DMS153 treated with DMSO at 0.1 percent for 48 hours (cell line): ENCODE results near the gene PKNOX1.
"Not testable (repeated sequence)": the region's sequence is repeated elsewhere in the genome, so short reads cannot be mapped to it uniquely, and the experiment has no call there.

Experiments
- DNase-seq: peaks from one replicate; lab custom pipeline; 2025; ENCODE audit not compliant: unreplicated experiment; lab: John Stamatoyannopoulos, UW

Gene PKNOX1

DNA sequence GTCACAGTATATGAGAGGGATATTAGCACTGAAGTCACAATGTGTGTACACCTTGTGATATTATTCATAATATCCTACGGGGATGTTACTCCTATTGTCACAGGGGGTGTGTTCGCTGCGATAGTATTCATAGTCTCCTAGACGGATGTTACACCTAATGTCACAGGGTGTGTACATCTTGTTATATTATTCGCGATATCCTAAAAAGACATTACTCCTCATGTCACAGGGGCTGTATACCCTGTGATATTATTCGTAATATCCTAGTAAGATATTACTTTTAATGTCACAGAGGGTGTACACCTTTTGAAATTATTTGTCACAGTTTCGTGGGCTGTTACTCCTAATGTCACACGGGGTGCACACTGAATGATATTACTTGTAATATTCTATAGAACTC is 23.2 kb upstream of the PKNOX1 start:
- not testable (repeated sequence) for DNase-seq

DNA sequence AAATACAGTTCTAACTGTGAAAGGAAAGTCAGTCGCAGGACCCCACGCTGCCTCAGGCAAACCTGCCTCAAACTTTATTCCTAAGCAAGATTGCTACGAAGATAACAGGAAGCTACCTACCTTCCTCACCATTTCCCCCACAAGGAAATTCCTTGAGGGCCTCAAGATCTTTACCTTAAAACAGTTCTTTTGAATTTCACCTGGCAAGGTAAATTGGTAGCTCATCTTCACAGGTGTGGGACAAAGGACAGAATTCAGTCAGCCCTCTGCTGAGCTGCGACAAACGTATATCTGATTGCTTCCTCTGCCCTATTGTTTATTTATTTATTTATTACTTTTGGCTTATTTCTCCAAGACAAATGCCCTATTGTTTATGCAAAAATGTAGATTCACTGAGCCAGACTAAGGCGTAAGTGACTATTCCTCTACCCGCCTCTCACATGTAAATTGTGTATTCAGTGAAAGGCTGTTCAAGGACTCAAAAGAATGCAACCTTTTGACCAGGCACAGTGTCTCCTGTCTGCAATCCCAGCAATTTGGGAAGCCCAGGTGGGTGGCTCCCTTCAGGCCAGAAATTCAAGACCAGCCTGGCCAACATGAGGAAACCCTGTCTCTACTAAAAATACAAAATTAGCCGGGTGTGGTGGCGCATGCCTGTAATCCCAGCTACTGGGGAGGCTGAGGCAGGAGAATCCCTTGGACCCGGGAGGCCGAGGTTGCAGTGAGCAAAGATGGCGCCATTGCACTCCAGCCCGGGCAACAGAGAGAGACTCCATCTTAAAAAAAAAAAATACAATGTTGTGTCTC is 17.3 kb upstream of the PKNOX1 start:
- DNase-seq = no peak

DNA sequence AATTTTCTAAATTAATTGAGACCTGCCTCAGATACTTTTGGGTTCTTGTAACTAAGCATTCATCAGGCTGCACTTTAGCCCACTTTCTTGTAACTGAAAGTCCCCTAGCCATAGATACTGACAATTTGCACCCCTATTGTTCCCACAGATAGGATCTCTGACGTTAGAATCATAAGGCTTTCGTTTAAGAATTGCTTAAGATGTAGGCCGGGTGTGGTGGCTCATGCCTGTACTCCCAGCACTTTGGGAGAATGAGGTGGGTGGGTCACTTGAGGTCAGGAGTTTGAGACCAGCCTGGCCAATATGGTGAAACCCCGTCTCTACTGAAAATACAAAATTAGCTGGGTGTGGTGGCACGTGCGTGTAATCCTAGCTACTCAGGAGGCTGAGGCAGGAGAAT is 16.2 kb upstream of the PKNOX1 start:
- DNase-seq = not testable (repeated sequence)

DNA sequence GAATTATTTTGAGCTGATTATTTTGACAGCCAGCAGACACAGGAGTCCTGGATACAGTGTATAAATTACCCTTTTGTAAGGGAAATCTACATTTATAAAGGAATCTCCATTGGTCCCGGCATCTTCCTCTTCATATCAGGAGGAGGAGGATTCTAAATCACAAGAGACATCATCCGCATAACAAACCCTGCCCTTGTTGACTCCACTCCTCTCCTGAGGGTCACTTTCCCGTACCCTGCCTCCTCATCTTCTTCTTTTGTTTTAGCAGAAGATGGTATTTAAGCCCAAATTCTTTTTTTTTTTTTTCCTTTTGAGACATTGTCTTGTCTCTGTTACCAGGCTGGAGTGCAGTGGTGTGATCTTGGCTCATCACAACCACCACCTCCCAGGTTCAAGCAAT is 14.6 kb upstream of the PKNOX1 start:
- DNase-seq = no peak

DNA sequence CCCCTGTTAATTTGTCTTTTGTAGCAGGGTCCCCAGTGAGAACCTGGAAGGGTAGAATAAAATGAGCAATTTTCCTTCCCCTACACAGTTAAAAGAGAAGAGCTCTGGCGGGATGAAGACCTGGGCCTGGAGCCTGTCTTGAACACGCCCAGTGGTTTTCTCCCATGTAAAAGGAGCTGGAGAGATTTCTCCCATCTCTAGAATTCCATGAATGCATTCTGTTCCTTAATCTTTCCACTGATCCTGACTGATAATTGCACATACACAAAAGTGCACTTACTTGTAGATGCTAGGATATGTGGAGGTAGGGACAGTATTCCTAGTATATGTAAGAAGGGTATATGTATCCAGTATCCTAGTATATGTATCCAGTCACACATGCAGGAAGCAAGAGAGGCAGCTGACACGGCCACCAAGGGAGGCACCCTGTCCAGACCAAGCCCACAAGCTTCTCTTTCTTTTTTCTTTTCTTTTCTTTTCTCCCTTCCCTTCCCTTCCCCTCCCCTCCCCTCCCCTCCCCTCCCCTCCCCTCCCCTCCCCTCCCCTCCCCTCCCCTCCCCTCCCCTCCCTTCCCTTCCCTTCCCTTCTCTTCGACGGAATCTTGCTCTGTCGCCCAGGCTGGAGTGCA is 11.9 kb upstream of the PKNOX1 start:
- DNase-seq = no peak

DNA sequence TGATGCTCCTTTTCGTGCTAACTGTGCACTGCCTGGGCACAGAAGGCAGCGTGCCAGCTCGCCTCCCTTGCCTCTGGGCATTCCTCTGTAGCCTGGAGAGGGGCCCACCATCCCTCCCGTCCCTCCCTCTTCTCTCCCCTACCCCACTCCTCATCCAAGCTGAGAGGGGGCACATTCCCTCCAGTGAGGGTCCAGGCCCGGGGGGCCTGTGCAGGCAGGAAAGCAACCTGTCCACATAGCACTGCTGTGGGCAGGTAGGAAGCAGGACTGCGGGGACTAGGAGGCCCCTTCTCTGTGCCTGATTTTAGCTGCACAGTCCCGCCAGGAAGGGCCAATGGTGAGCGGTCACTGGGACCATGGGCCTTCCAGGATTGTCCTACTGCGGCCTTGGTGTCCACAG is 10.3 kb upstream of the PKNOX1 start:
- DNase-seq = no peak

DNA sequence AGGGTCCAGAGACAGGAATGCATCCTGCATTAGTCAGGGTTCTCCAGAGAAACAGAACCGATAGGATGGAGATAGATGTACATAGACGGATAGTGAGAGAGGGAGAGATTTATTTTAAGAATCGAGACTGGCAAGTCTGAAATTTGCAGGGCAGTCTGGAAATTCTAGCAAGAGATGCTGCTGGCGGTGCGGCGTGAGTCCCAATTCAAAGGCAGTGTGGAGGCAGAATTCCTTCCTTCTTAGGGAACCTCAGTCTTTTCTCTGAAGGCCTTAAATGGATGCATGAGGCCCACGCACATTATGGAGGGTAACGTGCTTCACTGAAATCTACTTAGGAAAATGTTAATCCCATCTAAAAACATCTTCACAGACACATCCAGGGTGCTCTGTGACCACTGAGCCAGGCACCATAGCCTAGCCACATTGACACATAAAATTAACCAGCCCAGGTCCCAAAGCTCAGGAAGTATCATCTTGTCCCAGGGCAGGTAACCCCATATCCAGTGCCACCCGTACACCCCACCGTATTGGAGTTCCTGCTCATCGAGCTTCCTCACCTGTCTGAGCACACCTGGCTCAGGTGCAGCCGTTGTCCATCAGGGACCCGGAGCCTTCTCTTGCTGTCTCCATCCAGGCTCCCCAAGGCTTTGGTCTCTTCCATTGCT is 9.7 kb upstream of the PKNOX1 start:
- no peak for DNase-seq

DNA sequence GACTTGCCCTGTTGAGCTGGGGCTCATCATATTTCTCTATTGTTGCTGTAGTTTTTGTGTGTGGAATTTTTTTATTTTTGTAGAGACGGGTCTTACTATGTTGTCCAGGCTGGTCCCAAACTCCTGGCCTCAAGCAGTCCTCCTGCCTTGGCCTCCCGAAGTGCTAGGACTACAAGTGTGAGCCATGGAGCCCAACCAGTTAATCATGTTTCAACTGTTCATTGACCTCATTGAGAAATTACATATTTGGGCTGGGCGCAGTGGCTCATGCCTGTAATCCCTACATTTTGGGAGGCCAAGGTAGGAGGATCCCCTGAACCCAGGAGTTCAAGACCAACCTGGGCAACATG is 9.2 kb upstream of the PKNOX1 start:
- no peak for DNase-seq

DNA sequence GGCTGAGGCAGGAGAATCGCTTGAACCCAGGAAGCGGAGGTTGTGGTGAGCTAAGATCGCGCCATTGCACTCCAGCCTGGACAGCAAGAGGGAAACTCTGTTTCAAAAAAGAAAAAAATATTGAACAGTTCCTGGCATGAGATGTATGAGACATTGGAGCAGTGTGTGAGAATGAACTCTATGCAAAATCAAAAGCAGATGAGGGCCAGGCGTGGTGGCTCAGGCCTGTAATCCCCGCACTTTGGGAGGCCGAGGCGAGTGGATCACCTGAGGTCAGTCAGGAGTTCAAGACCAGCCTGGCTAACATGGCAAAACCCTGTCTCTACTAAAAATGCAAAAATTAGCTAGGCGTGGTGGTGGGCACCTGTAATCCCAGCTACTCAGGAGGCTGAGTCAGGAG is 6.7 kb upstream of the PKNOX1 start:
- not testable (repeated sequence) for DNase-seq

DNA sequence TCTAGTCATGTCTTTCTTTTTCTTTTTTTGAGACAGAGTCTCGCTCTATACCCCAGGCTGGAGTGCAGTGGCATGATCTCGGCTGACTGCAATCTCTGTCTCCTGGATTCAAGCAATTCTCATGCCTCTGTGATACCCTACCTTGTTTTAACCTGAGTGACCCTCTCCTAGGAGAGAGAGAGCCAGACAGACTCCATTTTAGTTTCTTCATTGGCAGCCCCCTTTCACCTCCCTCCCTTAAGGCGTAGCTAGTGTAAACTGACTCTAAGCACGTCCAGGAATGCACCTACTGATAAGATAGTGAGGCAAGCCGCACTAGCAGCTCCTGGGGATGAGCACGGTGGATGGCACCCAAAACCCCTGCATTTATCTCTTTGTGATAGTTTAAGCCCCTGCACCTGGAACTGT is 5.2 kb upstream of the PKNOX1 start:
- no peak for DNase-seq

DNA sequence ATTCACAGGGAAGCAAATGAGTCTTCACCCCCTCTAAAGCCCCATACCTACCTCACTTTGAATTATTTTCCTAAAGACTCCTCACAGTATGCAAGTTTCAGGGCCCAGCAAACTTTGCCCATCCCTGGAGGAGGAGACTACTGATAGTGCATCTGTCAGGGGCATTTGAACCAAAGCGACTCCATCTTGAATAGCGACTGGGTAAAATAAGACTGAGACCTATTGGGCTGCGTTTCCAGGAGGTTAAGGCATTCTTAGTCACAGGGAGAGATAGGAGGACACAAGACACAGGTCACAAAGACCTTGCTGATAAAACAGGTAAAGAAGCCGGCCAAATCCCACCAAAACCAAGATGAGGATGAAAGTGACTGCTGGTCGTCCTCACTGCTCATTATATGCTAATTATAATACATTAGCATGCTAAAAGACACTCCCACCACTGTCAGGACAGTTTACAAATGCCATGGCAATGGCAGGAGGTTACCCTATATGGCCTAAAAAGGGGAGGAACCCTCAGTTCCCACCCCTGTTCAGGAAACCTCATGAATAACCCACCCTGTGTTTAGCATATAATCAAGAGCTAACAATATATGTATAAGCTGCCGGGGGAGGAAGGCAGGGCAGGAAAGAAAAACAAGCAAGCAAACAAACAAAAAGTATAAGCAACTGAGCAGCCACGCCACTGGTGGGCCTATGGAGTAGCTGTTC is 3.3 kb upstream of the PKNOX1 start:
- no peak for DNase-seq

DNA sequence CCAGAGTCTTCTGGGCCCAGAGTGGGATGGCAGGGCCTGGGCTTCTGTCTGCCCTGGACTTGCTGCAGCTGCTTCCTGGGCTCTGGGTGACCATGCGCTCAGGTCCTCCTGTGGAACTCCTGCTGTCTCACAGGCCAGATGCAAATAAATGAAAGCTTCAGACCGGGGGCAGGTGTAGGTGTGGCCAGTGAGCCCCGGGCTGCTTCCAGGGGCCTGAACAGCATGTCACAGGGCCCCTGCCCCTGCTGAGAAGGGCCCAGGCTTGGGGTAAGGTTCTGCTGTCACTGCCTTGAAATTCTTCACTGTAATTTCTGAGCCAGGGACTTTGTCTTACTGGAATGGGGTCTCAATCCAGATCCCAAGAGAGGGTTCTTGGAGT is 2.5 kb upstream of the PKNOX1 start:
- no peak for DNase-seq

DNA sequence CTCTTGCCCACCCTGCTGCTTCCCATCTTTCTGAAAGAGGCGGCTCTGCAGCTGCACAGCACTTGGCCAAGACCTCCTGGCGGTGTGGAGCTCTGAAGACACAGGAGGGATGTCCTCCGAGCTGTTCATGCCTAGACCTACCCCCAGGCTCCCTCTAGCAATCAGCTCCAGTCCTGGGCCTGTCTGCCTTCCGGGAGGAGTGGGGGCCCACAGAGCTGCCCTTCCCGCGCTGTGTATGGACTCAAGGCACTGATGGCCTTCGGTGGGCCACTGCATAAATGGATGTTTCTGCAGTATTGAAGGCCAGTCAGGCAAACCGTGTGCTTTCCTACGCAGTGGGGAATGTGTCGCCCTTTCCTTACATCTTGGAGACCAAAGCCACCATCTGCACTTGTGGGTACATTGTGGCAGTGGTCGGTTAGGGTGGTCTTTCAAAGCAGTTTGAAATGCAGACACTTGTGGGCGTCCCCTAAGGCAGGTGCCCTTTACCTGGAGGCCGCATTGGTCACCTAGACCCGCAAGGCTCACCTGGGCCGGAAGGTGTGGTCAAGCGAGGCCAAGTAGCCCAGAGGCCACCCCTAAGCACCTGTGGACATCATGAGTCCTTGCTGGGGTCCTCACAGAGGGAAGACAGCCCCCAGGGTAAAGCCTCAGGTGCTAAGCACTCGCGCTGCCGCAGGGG is 912 bp upstream of the PKNOX1 start:
- no peak for DNase-seq

DNA sequence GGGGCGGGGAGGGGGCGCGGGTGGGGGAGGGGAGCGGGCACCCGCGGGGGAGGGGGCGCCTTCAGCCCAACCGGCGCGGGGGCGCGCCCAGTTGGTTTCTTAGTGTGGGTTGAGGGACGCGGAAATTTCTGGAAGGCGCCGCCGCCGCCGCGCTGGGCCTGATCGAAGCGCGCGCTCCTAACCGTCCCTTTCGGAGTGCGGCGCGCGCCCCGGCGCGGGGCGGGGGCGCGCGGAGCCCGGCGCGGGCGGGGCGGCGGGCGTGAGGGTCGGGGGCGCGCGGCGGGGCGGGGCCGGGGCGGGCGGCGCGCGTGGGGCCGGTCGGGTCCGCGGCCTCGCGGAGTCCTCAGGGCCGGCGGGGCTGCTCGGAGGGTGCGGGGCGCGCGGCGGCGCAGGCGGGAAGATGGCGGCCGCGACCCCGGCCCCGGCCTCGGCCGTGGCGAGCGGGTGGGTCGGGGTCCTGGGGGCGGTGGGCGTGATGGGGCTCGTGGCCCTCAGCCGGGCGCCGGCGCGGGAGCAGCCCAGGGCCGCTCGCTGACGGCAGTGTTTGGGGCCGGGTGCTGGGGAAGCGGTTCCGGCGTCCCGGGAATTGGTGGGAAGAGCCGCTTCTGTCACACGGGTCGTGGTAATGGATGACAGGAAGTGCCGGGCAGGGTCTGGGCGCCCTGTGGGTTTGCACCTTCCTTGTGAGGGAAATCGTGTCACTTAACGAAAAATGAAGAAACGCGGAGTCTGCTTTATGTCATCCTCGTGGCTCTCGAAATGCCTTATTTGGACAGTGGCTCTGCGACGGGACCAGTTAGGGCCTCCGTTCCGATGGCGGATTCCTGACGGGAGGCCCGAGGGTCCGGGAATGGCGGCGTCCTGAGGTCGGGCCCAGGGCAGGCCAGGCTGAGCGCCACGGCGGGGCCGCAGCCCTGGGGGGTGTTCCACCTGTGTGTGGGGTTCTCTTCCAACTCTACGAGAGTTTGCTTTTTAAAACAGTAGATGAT is 764 bp downstream of the PKNOX1 start:
- no peak for DNase-seq

DNA sequence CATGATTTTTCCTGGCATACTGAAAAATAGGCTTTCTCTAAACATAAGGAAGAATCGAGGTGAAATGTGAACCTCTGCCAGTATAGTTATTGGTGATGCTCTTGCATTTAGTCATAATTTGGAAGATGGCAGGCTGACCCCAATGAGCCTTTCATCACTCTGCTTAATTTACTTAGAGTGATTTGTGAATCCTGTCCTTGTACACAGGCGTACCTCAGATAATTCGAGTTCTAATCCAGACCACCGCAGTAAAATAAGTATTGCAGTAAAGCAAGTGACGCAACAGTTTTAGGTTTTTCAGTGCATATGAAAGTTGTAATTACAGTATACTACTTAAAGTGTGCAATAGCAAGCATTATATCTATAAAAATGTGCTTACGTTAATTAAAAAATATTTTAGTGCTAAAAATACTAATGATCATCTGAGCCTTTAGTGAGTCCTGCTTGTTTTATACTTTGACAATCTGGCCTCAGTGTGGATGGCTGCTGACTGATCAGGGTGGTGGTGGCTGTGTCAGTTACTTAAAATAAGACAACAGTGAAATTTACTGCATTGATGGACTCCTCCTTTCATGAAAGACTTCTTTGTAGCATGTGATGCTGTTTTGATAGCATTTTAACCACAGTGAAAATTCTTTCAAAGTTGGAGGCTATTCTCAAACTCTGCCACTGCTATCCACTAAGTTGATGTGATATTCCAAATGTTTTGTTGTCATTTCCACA is 1.7 kb downstream of the PKNOX1 start:
- no peak for DNase-seq

DNA sequence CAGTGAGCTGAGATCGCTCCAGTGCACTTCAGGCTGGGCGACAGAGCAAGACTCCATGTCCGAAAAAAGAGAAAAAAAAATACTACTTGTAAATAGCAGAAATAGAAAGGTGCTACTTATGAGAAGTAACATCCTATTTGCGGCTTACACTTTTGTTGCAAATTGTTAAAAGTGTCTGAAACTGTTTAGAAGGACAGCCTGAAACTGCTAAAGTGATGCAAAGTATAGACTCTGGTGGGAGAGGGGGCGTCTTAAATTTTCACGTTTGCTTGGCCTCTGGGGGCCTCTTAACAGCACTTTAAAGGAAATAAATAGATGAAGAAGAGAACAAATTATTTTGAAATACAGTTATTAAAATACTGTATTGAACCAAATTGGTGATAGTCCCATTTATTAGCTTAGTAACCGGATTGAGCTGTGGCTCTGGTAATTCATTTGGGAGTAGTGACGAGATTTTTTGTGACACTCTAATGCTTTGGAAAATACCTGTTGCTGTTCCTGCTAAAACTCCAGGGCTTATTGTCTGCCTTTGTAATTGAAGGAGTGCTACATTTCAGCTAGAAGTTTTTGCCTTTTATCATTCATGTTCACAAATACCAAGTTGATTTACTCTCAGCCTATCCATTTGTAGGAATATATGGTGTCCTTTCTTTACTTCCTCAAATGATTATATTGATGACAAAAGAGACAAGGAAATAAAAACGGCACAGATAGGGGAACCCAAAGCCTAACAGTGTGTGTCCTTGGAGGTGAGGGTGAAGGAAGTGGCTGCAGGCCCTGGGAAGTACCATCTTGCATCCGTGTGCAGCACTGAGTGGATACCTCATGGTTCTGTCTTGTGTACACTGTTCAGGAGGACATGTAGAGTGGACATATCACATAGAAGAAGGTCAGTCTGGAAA is 6.2 kb downstream of the PKNOX1 start:
- DNase-seq = no peak

DNA sequence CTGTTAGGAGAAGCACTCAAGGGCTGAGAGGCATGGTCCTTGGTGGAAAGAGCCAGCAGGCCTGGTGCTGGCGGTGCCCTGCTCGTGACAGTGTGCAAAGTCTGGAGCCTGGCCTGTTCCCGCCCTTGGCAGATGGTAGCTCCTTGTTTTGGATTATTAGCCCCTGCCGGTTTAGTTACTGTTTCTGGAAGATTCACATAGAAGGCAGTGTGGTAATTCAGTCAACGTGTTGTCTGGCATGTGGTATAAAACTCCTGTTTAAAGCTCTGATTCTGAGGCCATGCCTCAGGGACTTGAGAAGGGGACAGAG is 6.8 kb downstream of the PKNOX1 start:
- no peak for DNase-seq

DNA sequence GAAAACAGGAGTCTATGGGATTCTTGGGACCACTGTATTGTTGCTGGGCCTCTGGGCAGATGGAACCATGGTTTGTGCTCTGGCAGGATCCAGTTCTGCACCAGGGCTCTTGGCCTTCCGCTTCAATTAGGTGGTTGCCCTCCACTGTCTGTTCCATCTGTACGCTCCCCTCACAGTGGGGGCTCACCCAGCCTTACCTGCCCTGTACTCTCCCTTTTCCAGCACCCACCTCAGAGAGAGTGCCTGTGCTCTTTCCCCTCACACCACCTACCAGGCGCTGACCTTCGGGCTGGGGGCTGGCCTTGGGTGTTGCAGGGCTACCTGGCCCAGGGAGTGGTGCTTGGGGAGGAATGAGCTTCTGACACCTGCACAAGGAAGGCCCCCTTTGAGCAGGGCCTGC is 7.5 kb downstream of the PKNOX1 start:
- no peak for DNase-seq

DNA sequence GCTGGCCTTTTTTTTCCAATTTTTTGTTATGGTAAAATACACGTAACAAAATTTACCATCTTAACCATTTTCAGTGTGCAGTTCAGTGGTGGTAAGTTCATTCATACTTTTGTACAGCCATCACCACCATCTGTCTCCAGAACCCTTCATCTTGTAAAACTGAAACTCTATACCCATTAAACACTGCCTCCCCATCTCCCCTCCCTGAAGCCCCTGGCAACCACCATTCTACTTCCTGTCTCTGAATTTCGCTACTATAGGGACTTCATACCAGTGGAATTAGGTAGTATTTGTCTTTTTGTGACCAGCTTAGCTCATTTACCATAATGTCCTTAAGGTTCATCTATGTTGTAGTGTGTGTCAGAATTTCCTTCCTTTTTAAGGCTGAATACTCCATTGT is 8.7 kb downstream of the PKNOX1 start:
- DNase-seq = no peak
